Activated CD4-positive, alpha-beta memory T cell treated with anti-CD3 and anti-CD28 coated beads for 36 hours (primary cell): ENCODE data around the gene ODAD3. TPM values are rescaled to one million over a fixed set of nuclear protein-coding genes. Genes with fewer than 3 reads are reported as not detected.
A peak's percentile ranks its signal among the peaks of the same experiment; 100 is the strongest.
"Not testable (repeated sequence)": the region's sequence is repeated elsewhere in the genome, so short reads cannot be mapped to it uniquely, and the experiment has no call there.

Experiments used
- CTCF ChIA-PET: fragments of 350-600 bp; sonication (Branson Sonifier 250); formaldehyde crosslinking; loops from one replicate; lab custom pipeline; 2021; ENCODE audit warnings: antibody characterized with exemption, inconsistent platforms; lab: Charles Lee
- POLR2A ChIA-PET: fragments of 350-600 bp; sonication (Branson Sonifier 250); formaldehyde crosslinking; loops from one replicate; lab custom pipeline; 2021; ENCODE audit warnings: antibody characterized with exemption; lab: Charles Lee
- DNase-seq: peaks from one replicate; pipeline ENCODE4 v3.0.0-alpha.2; 2020
- H3K27ac Mint-ChIP-seq: one replicate; pipeline ENCODE4 v1.8.0; 2021; ENCODE audit warnings: mixed read lengths
- H3K27me3 Mint-ChIP-seq: one replicate; pipeline ENCODE4 v1.8.0; 2021; ENCODE audit warnings: mixed read lengths
- H3K36me3 Mint-ChIP-seq: one replicate; pipeline ENCODE4 v1.8.0; 2021; ENCODE audit warnings: mixed read lengths
- H3K4me1 Mint-ChIP-seq: one replicate; pipeline ENCODE4 v1.8.0; 2021; ENCODE audit warnings: low read depth, mixed read lengths
- H3K4me3 Mint-ChIP-seq: one replicate; pipeline ENCODE4 v1.8.0; 2021; ENCODE audit warnings: mild to moderate bottlenecking, mixed read lengths
- H3K9me3 Mint-ChIP-seq: one replicate; pipeline ENCODE4 v1.8.0; 2021; ENCODE audit warnings: mixed read lengths
- intact Hi-C: fragments of 100-400 bp; cut with micrococcal nuclease; formaldehyde crosslinking; loops from one replicate; pipeline ENCODE4 v1.15.1; 2023
- total RNA-seq, 2 experiments: library from RNA; stranded (reverse); gene quantifications; one replicate each; pipeline ENCODE4 v1.2.3, GENCODE V29; 2021

Gene ODAD3
- total RNA-seq, 2 experiments from 2014 or later, result 0.15 to 0.26 TPM

GRCh38 chr19:11458236-11458900 is 23.4 kb upstream of the ODAD3 start:
- Mint-ChIP-seq H3K36me3 (no peaks in the 10 kb centered on the region), H3K27ac (no peak overlapping the region), H3K4me3 (no peak overlapping the region), H3K27me3 (peaks cover 10% of the 10 kb centered on the region), H3K4me1 (no peaks in the 10 kb centered on the region), H3K9me3 (no peaks in the 10 kb centered on the region)
- CTCF ChIA-PET, result interaction anchor here (0.7 to 1.3 kb wide), 2 partner anchors 24 to 632 kb away, joined by 4 read pairs; no protein-coding TSS in a partner anchor
- intact Hi-C loops, result no loop called here
- POLR2A ChIA-PET, result interaction anchor here (0.6 kb wide), 1 partner anchor 19 kb away, joined by 3 read pairs; no protein-coding TSS in a partner anchor
- DNase-seq, result no peak

- no peak for DNase-seq
- POLR2A ChIA-PET, result no interaction called here
- no peaks in the 10 kb centered on the region for H3K9me3 Mint-ChIP-seq
- H3K36me3 Mint-ChIP-seq, result no peaks in the 10 kb centered on the region
- H3K27ac Mint-ChIP-seq, result no peak overlapping the region
- no peaks in the 10 kb centered on the region for H3K4me1 Mint-ChIP-seq
- peaks cover 10% of the 10 kb centered on the region for H3K27me3 Mint-ChIP-seq
- intact Hi-C loops, result no loop called here
- CTCF ChIA-PET, result interaction anchor here (1.3 kb wide), 1 partner anchor 25 kb away, joined by 4 read pairs; no protein-coding TSS in a partner anchor
- no peak overlapping the region for H3K4me3 Mint-ChIP-seq
Observed at GRCh38 chr19:11457831-11458230, 22.9 kb upstream of the ODAD3 start.

GRCh38 chr19:11457115-11457514 is 22.2 kb upstream of the ODAD3 start:
- Mint-ChIP-seq H3K27ac (no peak overlapping the region), H3K9me3 (no peaks in the 10 kb centered on the region), H3K36me3 (no peaks in the 10 kb centered on the region), H3K27me3 (peaks cover 10% of the 10 kb centered on the region), H3K4me3 (no peak overlapping the region), H3K4me1 (no peaks in the 10 kb centered on the region)
- ChIA-PET CTCF (interaction anchor here (1.3 kb wide), 1 partner anchor 25 kb away, joined by 4 read pairs; no protein-coding TSS in a partner anchor), POLR2A (no interaction called here)
- intact Hi-C loops, result no loop called here
- DNase-seq, result no peak

DNA sequence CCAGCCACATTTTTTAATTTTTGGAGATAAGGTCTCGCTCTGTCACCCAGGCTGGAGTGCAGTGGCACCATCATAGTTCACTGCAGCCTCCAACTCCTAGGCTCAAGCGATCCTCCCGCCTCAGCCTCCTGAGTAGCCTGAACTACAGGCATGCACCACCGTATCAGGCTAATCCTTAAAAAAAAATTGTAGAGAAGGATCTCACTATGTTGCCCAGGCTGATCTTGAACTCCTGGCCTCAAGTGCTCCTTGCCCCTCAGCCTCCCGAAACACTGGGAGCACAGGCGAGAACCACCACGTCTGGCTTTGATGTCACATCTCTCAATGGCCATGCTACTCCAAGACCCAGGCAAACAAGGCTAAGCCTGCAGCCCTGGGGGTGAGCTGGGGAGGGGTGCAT is 21.7 kb upstream of the ODAD3 start:
- POLR2A ChIA-PET, result no interaction called here
- Mint-ChIP-seq H3K4me3 (no peak overlapping the region), H3K27me3 (peaks cover 10% of the 10 kb centered on the region), H3K27ac (no peak overlapping the region), H3K36me3 (no peaks in the 10 kb centered on the region), H3K4me1 (no peaks in the 10 kb centered on the region), H3K9me3 (no peaks in the 10 kb centered on the region)
- CTCF ChIA-PET, result interaction anchor here (1.3 kb wide), 1 partner anchor 26 kb away, joined by 4 read pairs; no protein-coding TSS in a partner anchor
- intact Hi-C loops, result no loop called here
- no peak for DNase-seq

DNA sequence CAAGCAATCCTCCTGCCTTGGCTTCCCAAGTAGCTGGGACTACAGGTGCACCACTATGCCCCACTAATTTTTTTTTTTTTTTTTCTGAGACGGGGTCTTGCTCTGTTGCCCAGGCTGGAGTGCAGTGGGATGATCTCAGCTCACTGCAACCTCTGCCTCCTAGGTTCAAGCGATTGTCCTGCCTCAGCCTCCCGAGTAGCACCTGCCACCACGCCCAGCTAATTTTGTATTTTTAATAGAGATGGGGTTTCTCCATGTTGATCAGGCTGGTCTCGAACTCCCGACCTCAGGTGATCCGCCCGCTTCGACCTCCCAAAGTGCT is 20.3 kb upstream of the ODAD3 start:
- POLR2A ChIA-PET, CTCF ChIA-PET, intact Hi-C loops, H3K9me3 Mint-ChIP-seq, H3K27me3 Mint-ChIP-seq, H3K27ac Mint-ChIP-seq, DNase-seq, H3K4me1 Mint-ChIP-seq, H3K4me3 Mint-ChIP-seq, H3K36me3 Mint-ChIP-seq: not testable (repeated sequence)

GRCh38 chr19:11453468-11454341 is 18.8 kb upstream of the ODAD3 start:
- Mint-ChIP-seq H3K36me3 (peaks cover 7% of the 10 kb centered on the region), H3K4me3 (no peak overlapping the region), H3K27me3 (peaks cover 6% of the 10 kb centered on the region), H3K9me3 (no peaks in the 10 kb centered on the region), H3K4me1 (no peaks in the 10 kb centered on the region), H3K27ac (no peak overlapping the region)
- intact Hi-C loops, result no loop called here
- DNase-seq, result peak; percentile 29
- ChIA-PET POLR2A (no interaction called here), CTCF (no interaction called here)

DNA sequence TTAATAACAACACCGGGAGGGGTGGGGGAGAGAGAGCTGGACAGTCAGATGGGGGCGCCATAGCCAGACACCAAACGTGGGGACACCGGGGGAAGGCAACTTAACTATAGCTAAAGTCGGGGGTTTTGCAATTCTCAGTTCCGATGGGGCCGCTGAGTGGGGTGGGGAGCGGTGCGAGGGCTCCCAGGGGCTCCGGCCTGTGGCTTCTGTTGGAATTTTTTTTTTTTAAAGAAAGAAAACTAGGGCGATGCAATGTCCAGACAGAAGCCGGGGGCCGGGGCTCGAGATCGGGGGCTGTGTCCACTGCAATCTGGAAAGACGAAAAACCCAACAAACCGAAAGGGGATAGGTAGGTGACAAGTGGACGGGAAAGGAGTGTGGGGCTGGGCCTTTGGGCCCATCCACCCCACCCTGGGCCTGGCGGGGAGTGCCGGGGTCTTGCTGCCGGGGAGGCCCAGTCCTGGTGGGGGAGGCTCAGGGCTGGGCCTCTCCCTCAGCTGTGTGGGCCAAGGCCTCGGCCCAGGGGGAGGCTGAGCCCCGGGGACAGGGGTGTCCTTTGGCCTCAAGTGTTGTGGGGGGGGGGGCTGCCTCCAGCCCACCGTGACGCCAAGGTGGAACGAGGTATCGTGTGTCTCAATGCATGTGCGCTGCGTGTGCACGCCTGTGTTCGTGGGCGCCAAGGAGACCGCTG is 17.8 kb upstream of the ODAD3 start:
- intact Hi-C loops, result no loop called here
- ChIA-PET CTCF (interaction anchor here (0.6 to 1.5 kb wide), 3 partner anchors 9 to 30 kb away, joined by 3 to 5 read pairs (median 5); no protein-coding TSS in a partner anchor), POLR2A (no interaction called here)
- no peaks in the 10 kb centered on the region for H3K4me1 Mint-ChIP-seq
- H3K27me3 Mint-ChIP-seq, result no peaks in the 10 kb centered on the region
- no peak overlapping the region for H3K27ac Mint-ChIP-seq
- H3K4me3 Mint-ChIP-seq, result no peak overlapping the region
- H3K36me3 Mint-ChIP-seq, result peaks cover 7% of the 10 kb centered on the region
- no peaks in the 10 kb centered on the region for H3K9me3 Mint-ChIP-seq
- no peak for DNase-seq

GRCh38 chr19:11451871-11452619 is 17.1 kb upstream of the ODAD3 start:
- no peak overlapping the region for H3K27ac Mint-ChIP-seq
- peaks cover 7% of the 10 kb centered on the region for H3K36me3 Mint-ChIP-seq
- H3K4me3 Mint-ChIP-seq, result no peak overlapping the region
- no peak for DNase-seq
- ChIA-PET CTCF (interaction anchor here (0.6 to 1.5 kb wide), 4 partner anchors 8 to 147 kb away, joined by 3 to 5 read pairs (median 4); no protein-coding TSS in a partner anchor), POLR2A (no interaction called here)
- no peaks in the 10 kb centered on the region for H3K27me3 Mint-ChIP-seq
- intact Hi-C loops, result no loop called here
- no peaks in the 10 kb centered on the region for H3K4me1 Mint-ChIP-seq
- H3K9me3 Mint-ChIP-seq, result no peaks in the 10 kb centered on the region

GRCh38 chr19:11451327-11451870 is 16.5 kb upstream of the ODAD3 start:
- intact Hi-C loops, result no loop called here
- no peak for DNase-seq
- Mint-ChIP-seq H3K36me3 (peaks cover 7% of the 10 kb centered on the region), H3K4me3 (no peak overlapping the region), H3K27ac (no peak overlapping the region), H3K9me3 (no peaks in the 10 kb centered on the region), H3K27me3 (no peaks in the 10 kb centered on the region), H3K4me1 (no peaks in the 10 kb centered on the region)
- POLR2A ChIA-PET, result no interaction called here
- CTCF ChIA-PET, result interaction anchor here (1.5 kb wide), 1 partner anchor 31 kb away, joined by 5 read pairs; no protein-coding TSS in a partner anchor

- CTCF ChIA-PET, result interaction anchor here (0.7 kb wide), 1 partner anchor 410 kb away, joined by 3 read pairs; no protein-coding TSS in a partner anchor
- Mint-ChIP-seq H3K36me3 (peaks cover 7% of the 10 kb centered on the region), H3K27ac (no peak overlapping the region), H3K4me1 (no peaks in the 10 kb centered on the region), H3K4me3 (no peak overlapping the region), H3K27me3 (no peaks in the 10 kb centered on the region), H3K9me3 (no peaks in the 10 kb centered on the region)
- intact Hi-C loops, result no loop called here
- no peak for DNase-seq
- POLR2A ChIA-PET, result no interaction called here
Observed at GRCh38 chr19:11450570-11451326, 15.8 kb upstream of the ODAD3 start.
